Fibroblast of skin of right quadriceps (primary cell): ENCODE data around the gene KDM2A.

Experiments used
- DNase-seq: peaks from one replicate; pipeline ENCODE4 v3.0.0-alpha.2; 2013

KDM2A gene

GRCh38 chr11:67274768-67275605, 155.9 kb downstream of the KDM2A start:
- DNase-seq, result no peak

DNA sequence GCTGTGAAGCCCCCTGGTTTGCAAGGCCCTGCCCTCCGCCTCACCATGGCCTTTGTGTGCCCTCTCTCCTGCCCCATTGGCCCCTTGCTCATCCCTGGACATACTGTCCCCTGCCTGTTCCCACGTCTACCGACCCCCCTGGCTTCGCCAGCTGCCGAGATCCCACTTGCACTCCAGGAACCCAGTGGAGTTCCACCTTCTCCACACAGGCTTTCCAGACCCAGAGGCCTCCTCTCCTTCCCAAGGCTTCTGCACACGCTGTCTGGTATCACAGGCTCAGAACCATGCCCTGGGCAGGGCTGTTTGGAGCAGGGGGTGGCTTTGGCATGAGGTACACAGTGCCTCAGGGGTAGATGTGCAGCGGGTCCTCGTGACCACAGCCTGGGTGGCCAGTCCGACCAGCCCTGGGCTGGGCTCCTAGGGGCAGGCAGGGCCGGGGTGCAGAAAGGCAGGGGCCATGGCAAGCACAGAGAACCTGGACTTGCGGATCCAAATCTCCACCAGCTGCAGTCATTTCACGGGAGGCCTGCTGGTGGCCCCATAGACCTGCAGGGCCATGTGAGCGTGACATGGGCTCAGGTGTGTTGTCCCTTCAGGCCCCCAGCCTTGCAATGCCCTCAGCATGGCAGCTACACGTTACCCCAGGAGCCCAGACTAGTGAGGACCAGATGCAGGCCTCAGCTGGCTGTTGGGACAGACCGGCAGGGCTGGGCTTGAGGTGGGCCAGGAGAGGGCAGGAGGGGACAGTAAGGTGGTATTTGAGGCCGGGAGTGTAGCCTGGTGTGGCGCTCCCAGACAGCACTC, 156.7 kb downstream of the KDM2A start:
- DNase-seq, result no peak

- DNase-seq, result peak; percentile 15
Measured at GRCh38 chr11:67276781-67277230, 157.7 kb downstream of the KDM2A start.

- peak; percentile 73 for DNase-seq
Measured at GRCh38 chr11:67277231-67277961, 158.3 kb downstream of the KDM2A start.

- no peak for DNase-seq
Measured at GRCh38 chr11:67278135-67278938, 159.3 kb downstream of the KDM2A start.

DNA sequence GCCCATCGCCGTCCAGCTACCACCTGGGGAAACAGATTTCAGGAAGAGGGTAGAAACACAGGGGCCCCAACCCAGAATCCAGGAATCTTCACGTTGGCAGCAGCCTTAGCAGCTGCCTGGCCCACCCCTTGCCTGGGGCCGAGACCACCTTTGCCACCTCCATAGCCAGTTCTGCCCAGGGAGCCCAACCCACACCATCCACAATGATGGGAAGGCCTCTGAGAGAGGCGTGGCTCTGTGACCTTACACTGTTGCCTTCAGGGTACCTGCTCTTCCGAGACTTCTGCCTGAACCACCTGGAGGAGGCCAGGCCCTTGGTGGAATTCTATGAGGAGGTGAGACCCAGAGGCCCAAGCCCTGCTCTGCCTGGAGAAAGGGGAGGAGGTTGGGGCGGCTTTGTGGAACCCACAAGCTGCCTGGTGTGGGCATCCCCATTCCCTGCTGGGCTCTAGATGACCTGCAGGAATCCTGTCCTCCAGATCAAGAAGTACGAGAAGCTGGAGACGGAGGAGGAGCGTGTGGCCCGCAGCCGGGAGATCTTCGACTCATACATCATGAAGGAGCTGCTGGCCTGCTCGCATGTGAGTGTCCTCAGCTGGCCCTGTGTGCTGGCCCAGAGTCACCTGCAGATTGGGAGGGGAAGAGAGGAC, 160.0 kb downstream of the KDM2A start:
- no peak for DNase-seq

GRCh38 chr11:67279589-67280340, 160.7 kb downstream of the KDM2A start:
- no peak for DNase-seq

- DNase-seq, result no peak
Measured at GRCh38 chr11:67280341-67280787, 161.3 kb downstream of the KDM2A start.

DNA sequence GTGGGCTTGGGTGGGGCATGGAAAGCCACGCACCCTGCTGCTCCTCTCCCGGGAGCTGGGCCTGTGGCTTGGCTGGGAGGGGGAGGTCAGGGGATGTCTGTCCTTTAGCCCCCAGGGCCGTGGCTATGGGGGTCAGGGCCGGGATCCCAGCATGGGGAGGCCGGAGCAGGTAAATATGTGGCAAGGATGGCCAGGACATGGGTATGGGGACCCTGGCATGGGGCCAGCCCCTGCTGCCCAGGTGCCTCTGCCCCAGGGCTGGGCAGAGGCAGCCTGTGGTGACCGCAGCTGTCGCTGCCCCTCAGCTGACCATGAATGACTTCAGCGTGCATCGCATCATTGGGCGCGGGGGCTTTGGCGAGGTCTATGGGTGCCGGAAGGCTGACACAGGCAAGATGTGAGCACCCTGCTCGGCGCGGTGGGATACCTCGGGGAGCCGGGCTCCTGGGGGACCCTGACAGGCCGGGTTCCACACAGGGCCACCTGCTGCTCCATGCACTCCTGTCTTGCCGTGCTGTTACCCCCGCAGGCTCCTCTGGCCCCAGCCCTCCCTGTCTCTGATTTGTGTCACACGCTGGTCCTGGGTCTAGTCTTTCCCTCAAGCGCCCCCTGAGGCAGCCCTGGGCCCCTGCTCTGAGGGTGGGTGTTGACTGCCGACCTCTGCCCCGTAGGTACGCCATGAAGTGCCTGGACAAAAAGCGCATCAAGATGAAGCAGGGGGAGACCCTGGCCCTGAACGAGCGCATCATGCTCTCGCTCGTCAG, 161.9 kb downstream of the KDM2A start:
- no peak for DNase-seq

DNA sequence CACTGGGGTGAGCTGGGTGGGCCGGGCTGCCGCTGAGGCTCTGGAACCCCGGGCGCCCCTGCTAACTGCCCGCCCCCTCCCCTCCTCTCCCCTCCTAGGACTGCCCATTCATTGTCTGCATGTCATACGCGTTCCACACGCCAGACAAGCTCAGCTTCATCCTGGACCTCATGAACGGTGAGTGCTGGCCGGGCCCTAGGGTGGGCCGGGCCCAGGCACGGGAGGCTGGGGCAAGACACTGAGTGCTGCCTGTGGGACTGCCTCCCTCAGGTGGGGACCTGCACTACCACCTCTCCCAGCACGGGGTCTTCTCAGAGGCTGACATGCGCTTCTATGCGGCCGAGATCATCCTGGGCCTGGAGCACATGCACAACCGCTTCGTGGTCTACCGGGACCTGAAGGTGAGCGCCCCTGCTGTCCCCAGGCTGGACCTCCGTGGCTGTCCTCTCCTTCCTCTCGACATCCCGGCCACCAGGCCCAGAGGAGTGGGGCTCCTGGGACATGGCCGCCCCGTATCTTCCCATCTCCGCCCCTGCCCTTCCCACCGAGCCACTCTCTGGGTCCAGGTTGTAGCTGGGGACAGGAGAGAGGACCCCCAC, 162.6 kb downstream of the KDM2A start:
- no peak for DNase-seq

GRCh38 chr11:67282155-67282875, 163.3 kb downstream of the KDM2A start:
- DNase-seq, result no peak

DNA sequence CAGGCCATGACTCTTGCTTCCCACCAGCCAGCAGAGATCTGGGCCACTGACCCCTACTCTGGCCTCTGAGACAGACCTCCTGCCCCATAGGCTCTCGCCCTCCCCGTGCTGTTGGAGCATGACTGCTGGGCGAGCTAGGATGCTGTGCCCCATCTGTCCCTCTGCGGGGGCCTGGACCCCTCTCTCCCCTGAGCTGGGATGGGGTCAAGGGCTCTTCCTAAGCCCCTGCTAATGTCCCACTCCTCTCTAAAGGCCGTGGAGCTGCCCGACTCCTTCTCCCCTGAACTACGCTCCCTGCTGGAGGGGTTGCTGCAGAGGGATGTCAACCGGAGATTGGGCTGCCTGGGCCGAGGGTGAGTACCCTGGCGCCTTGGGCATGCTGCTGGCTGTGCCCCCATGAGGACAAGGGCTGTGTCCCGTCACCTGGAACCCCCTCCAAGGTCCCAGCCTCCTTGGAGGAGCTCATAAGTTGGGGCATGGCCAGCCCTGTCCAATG, 163.9 kb downstream of the KDM2A start:
- no peak for DNase-seq

GRCh38 chr11:67283481-67283963, 164.5 kb downstream of the KDM2A start:
- no peak for DNase-seq

DNA sequence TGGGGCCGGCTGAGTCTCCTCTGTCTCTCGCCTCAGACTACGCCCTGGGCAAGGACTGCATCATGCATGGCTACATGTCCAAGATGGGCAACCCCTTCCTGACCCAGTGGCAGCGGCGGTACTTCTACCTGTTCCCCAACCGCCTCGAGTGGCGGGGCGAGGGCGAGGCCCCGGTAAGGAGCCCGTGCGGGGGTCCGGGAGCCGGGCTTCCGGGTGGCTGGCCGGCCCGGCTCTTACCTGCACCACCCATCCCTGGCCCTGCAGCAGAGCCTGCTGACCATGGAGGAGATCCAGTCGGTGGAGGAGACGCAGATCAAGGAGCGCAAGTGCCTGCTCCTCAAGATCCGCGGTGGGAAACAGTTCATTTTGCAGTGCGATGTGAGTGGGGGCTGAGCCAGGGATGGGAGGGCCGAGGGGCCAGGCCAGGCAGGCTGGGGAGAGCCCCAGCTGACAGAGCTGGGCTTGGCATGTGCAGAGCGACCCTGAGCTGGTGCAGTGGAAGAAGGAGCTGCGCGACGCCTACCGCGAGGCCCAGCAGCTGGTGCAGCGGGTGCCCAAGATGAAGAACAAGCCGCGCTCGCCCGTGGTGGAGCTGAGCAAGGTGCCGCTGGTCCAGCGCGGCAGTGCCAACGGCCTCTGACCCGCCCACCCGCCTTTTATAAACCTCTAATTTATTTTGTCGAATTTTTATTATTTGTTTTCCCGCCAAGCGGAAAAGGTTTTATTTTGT, 165.9 kb downstream of the KDM2A start:
- DNase-seq, result no peak

DNA sequence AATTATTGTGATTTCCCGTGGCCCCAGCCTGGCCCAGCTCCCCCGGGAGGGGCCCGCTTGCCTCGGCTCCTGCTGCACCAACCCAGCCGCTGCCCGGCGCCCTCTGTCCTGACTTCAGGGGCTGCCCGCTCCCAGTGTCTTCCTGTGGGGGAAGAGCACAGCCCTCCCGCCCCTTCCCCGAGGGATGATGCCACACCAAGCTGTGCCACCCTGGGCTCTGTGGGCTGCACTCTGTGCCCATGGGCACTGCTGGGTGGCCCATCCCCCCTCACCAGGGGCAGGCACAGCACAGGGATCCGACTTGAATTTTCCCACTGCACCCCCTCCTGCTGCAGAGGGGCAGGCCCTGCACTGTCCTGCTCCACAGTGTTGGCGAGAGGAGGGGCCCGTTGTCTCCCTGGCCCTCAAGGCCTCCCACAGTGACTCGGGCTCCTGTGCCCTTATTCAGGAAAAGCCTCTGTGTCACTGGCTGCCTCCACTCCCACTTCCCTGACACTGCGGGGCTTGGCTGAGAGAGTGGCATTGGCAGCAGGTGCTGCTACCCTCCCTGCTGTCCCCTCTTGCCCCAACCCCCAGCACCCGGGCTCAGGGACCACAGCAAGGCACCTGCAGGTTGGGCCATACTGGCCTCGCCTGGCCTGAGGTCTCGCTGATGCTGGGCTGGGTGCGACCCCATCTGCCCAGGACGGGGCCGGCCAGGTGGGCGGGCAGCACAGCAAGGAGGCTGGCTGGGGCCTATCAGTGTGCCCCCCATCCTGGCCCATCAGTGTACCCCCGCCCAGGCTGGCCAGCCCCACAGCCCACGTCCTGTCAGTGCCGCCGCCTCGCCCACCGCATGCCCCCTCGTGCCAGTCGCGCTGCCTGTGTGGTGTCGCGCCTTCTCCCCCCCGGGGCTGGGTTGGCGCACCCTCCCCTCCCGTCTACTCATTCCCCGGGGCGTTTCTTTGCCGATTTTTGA, 166.8 kb downstream of the KDM2A start:
- DNase-seq, result no peak

- DNase-seq, result no peak
Measured at GRCh38 chr11:67286621-67287333, 167.7 kb downstream of the KDM2A start.
